H9 (cell line): ENCODE data around the gene TJP3. TPM values are rescaled to one million over a fixed set of nuclear protein-coding genes. Genes with fewer than 3 reads are reported as not detected.
A peak's percentile ranks its signal among the peaks of the same experiment; 100 is the strongest.

ENCODE experiments used
- DNase-seq: peaks from one replicate; pipeline ENCODE4 v3.0.0-alpha.2; 2017
- H2AFZ ChIP-seq: one replicate; pipeline ENCODE4 v1.6.1; 2013; ENCODE audit warnings: mild to moderate bottlenecking, low read length, control low read depth, moderate library complexity
- H2AK5ac ChIP-seq: 2 replicates; pipeline ENCODE4 v1.6.1; 2013; ENCODE audit warnings: low read length, control low read depth, mixed read lengths; ENCODE audit not compliant: insufficient read length
- H2BK120ac ChIP-seq: one replicate; pipeline ENCODE4 v1.6.1; 2013; ENCODE audit warnings: low read depth, mild to moderate bottlenecking, low read length, control low read depth, inconsistent platforms; ENCODE audit not compliant: poor library complexity, severe bottlenecking
- H2BK12ac ChIP-seq: 2 replicates; pipeline ENCODE4 v1.6.1; 2013; ENCODE audit warnings: low read length, control low read depth, mixed read lengths, low read depth; ENCODE audit not compliant: insufficient read length
- H2BK15ac ChIP-seq: 2 replicates; pipeline ENCODE4 v1.6.1; 2013; ENCODE audit warnings: low read depth, low read length, control low read depth
- H2BK20ac ChIP-seq: one replicate; pipeline ENCODE4 v1.6.1; 2013; ENCODE audit warnings: low read depth, mild to moderate bottlenecking, low read length, control low read depth, inconsistent platforms; ENCODE audit not compliant: poor library complexity, severe bottlenecking
- H2BK5ac ChIP-seq: 2 replicates; pipeline ENCODE4 v1.6.1; 2013; ENCODE audit warnings: low read length, control low read depth, mixed read lengths; ENCODE audit not compliant: insufficient read length
- H3K14ac ChIP-seq: 2 replicates; pipeline ENCODE4 v1.6.1; 2013; ENCODE audit warnings: low read length, control low read depth; ENCODE audit not compliant: insufficient read depth
- H3K18ac ChIP-seq: 2 replicates; pipeline ENCODE4 v1.6.1; 2013; ENCODE audit warnings: low read depth, mild to moderate bottlenecking, mixed read lengths, low read length, control low read depth; ENCODE audit not compliant: insufficient read length
- H3K23ac ChIP-seq: 2 replicates; pipeline ENCODE4 v1.6.1; 2013; ENCODE audit warnings: low read length, control low read depth, mixed read lengths, low read depth; ENCODE audit not compliant: insufficient read length
- H3K23me2 ChIP-seq: 2 replicates; pipeline ENCODE4 v1.6.1; 2013; ENCODE audit warnings: low read depth, mild to moderate bottlenecking, mixed read lengths, low read length, control low read depth; ENCODE audit not compliant: insufficient read length, poor library complexity, severe bottlenecking
- H3K27ac ChIP-seq: 2 replicates; pipeline ENCODE4 v1.5.1; 2013; ENCODE audit warnings: low read length, control low read depth, mixed read lengths, low read depth; ENCODE audit not compliant: insufficient read length
- H3K27me3 ChIP-seq: 2 replicates; pipeline ENCODE4 v1.6.1; 2013; ENCODE audit warnings: low read length, control low read depth, inconsistent platforms; ENCODE audit not compliant: insufficient read depth
- H3K4ac ChIP-seq: 2 replicates; pipeline ENCODE4 v1.6.1; 2013; ENCODE audit warnings: low read depth, mild to moderate bottlenecking, control low read depth, inconsistent platforms, low read length, moderate library complexity
- H3K4me1 ChIP-seq: 2 replicates; pipeline ENCODE4 v1.6.1; 2013; ENCODE audit warnings: low read length, control low read depth, inconsistent platforms; ENCODE audit not compliant: insufficient read depth
- H3K4me2 ChIP-seq: 2 replicates; pipeline ENCODE4 v1.6.1; 2013; ENCODE audit warnings: low read length, control low read depth, mixed read lengths; ENCODE audit not compliant: insufficient read length, insufficient read depth
- H3K56ac ChIP-seq: 2 replicates; pipeline ENCODE4 v1.6.1; 2013; ENCODE audit warnings: low read depth, mild to moderate bottlenecking, mixed read lengths, low read length, control low read depth; ENCODE audit not compliant: insufficient read length
- H3K79me1 ChIP-seq: 2 replicates; pipeline ENCODE4 v1.6.1; 2013; ENCODE audit warnings: low read depth, mild to moderate bottlenecking, moderate library complexity, low read length, control low read depth, inconsistent platforms; ENCODE audit not compliant: insufficient read depth, poor library complexity, severe bottlenecking
- H3K79me2 ChIP-seq: 2 replicates; pipeline ENCODE4 v1.6.1; 2013; ENCODE audit warnings: low read length, control low read depth, inconsistent platforms; ENCODE audit not compliant: insufficient read depth
- H3K9ac ChIP-seq: 2 replicates; pipeline ENCODE4 v1.6.1; 2013; ENCODE audit warnings: low read length, control low read depth, mixed read lengths; ENCODE audit not compliant: insufficient read length; ENCODE audit errors: extremely low read depth
- H3K9me3 ChIP-seq: one replicate; pipeline ENCODE4 v1.6.1; 2013; ENCODE audit warnings: low read depth, low read length, inconsistent platforms; ENCODE audit not compliant: control insufficient read depth
- H3T11ph ChIP-seq: one replicate; pipeline ENCODE4 v1.6.1; 2013; ENCODE audit warnings: mild to moderate bottlenecking, low read length, control low read depth, inconsistent platforms
- H4K20me1 ChIP-seq: one replicate; pipeline ENCODE4 v1.6.1; 2013; ENCODE audit not compliant: control insufficient read depth, insufficient read length, insufficient read depth
- H4K5ac ChIP-seq: 2 replicates; pipeline ENCODE4 v1.6.1; 2013; ENCODE audit warnings: low read depth, mild to moderate bottlenecking, mixed read lengths, low read length, control low read depth; ENCODE audit not compliant: insufficient read length
- H4K8ac ChIP-seq: replicated peaks from 2 replicates; pipeline ENCODE4 v1.6.1; 2013; ENCODE audit warnings: low read length, control low read depth, mixed read lengths, low read depth; ENCODE audit not compliant: insufficient read length
- H4K91ac ChIP-seq: 2 replicates; pipeline ENCODE4 v1.6.1; 2013; ENCODE audit warnings: low read depth, mild to moderate bottlenecking, moderate library complexity, mixed read lengths, low read length, control low read depth; ENCODE audit not compliant: insufficient read length
- H3K27ac Mint-ChIP-seq, 3 experiments: 2 replicates in 2 of 3; 3 replicates in 1 of 3; pipeline ENCODE4 v1.8.0; 2020 to 2021; ENCODE audit warnings: mixed read lengths in 3 of 3, mild to moderate bottlenecking in 1 of 3, moderate library complexity in 1 of 3
- H3K27me3 Mint-ChIP-seq: 2 replicates; pipeline ENCODE4 v1.8.0; 2021; ENCODE audit warnings: low read depth, mild to moderate bottlenecking, moderate library complexity, mixed read lengths
- H3K36me3 Mint-ChIP-seq, 3 experiments: 2 replicates in 2 of 3; 3 replicates in 1 of 3; pipeline ENCODE4 v1.8.0; 2020 to 2021; ENCODE audit warnings: low read depth in 3 of 3, mixed read lengths in 3 of 3; ENCODE audit not compliant: insufficient read depth in 1 of 3
- H3K4me1 Mint-ChIP-seq, 2 experiments: 2 replicates each; pipeline ENCODE4 v1.8.0; 2020; ENCODE audit warnings: mixed read lengths in 2 of 2
- H3K4me3 Mint-ChIP-seq, 2 experiments: 2 replicates in 1 of 2; 3 replicates in 1 of 2; pipeline ENCODE4 v1.8.0; 2020 to 2021; ENCODE audit warnings: mild to moderate bottlenecking in 2 of 2, mixed read lengths in 2 of 2, moderate library complexity in 1 of 2
- H3K9me3 Mint-ChIP-seq, 2 experiments: 2 replicates in 1 of 2; 3 replicates in 1 of 2; pipeline ENCODE4 v1.8.0; 2020; ENCODE audit warnings: mild to moderate bottlenecking in 2 of 2, mixed read lengths in 2 of 2, moderate library complexity in 1 of 2
- WGBS: extraction: QIAGEN DNeasy Blood & Tissue Kit; methylation state at CpG from one replicate; pipeline ENCODE4 v1.1.7; 2013; ENCODE audit warnings: missing lambda C conversion rate, low lambda C conversion rate, mixed read lengths; ENCODE audit not compliant: insufficient read length; ENCODE audit errors: extremely low coverage; 5-methylcytosine and 5-hydroxymethylcytosine counted together
- total RNA-seq: library from RNA; stranded (reverse); gene quantifications from 2 replicates; pipeline ENCODE4 v1.2.1, GENCODE V29; 2021
- TF ChIP-seq, protein P1 (sequence below): fragments of 200-600 bp; sonication (generic); conservative IDR thresholded peaks from 3 replicates; pipeline ENCODE4 v1.8.0; 2021; ENCODE audit warnings: antibody characterized with exemption, mild to moderate bottlenecking

Gene TJP3
- total RNA-seq, 1 experiment from 2014 or later, result 27.3 TPM

GRCh38 chr19:3672993-3673392 is 35.2 kb upstream of the TJP3 start:
- peaks cover 4% of the 10 kb centered on the region for H3K79me1 ChIP-seq
- H3K9me3 Mint-ChIP-seq, result no peaks in the 10 kb centered on the region
- no peaks in the 10 kb centered on the region for H3K9me3 ChIP-seq
- H3K36me3 Mint-ChIP-seq, result no peaks in the 10 kb centered on the region; a peak in 2 of 7 replicates
- no peak overlapping the region for H3K18ac ChIP-seq
- no peak overlapping the region for H3K4me3 Mint-ChIP-seq
- H4K5ac ChIP-seq, result no peak overlapping the region
- no peak overlapping the region for H3K9ac ChIP-seq
- no peak overlapping the region for H2BK20ac ChIP-seq
- no peaks in the 10 kb centered on the region for H3K79me2 ChIP-seq
- H2BK12ac ChIP-seq, result no peak overlapping the region
- no CpG with 5 or more reads among the region's 13 CpGs for WGBS
- peak overlapping the region; percentile 78 to 98 (median 91); a peak in 3 of 7 replicates for H3K27ac Mint-ChIP-seq
- no peak overlapping the region for H3T11ph ChIP-seq
- H3K56ac ChIP-seq, result no peak overlapping the region
- no peak overlapping the region for H4K8ac ChIP-seq
- no peak overlapping the region for H2AK5ac ChIP-seq
- H3K27ac ChIP-seq, result no peak overlapping the region
- H2BK15ac ChIP-seq, result no peak overlapping the region
- TF ChIP-seq, protein P1, sequence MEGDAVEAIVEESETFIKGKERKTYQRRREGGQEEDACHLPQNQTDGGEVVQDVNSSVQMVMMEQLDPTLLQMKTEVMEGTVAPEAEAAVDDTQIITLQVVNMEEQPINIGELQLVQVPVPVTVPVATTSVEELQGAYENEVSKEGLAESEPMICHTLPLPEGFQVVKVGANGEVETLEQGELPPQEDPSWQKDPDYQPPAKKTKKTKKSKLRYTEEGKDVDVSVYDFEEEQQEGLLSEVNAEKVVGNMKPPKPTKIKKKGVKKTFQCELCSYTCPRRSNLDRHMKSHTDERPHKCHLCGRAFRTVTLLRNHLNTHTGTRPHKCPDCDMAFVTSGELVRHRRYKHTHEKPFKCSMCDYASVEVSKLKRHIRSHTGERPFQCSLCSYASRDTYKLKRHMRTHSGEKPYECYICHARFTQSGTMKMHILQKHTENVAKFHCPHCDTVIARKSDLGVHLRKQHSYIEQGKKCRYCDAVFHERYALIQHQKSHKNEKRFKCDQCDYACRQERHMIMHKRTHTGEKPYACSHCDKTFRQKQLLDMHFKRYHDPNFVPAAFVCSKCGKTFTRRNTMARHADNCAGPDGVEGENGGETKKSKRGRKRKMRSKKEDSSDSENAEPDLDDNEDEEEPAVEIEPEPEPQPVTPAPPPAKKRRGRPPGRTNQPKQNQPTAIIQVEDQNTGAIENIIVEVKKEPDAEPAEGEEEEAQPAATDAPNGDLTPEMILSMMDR, result 0 out of 3 replicates have a peak, but pooled peaks have one; percentile 20
- H3K4ac ChIP-seq, result no peak overlapping the region
- H3K14ac ChIP-seq, result no peak overlapping the region
- H4K91ac ChIP-seq, result no peak overlapping the region
- H2BK120ac ChIP-seq, result no peak overlapping the region
- DNase-seq, result no peak
- peaks cover 4% of the 10 kb centered on the region for H4K20me1 ChIP-seq
- H3K4me2 ChIP-seq, result no peak overlapping the region
- H3K23me2 ChIP-seq, result no peaks in the 10 kb centered on the region
- H3K27me3 Mint-ChIP-seq, result no peaks in the 10 kb centered on the region
- no peaks in the 10 kb centered on the region for H3K27me3 ChIP-seq
- H3K4me1 Mint-ChIP-seq, result peaks cover 16 to 26% of the 10 kb centered on the region in 2 experiments
- no peak overlapping the region for H3K23ac ChIP-seq
- H3K4me1 ChIP-seq, result no peaks in the 10 kb centered on the region; the same call in 1 of the 2 replicates
- no peak overlapping the region for H2BK5ac ChIP-seq
- H2AFZ ChIP-seq, result no peak overlapping the region
